HG03045 (cell line): ENCODE measurements around the gene ANTXR2.

Experiments
- ATAC-seq: cut with Tn5 transposase; IDR thresholded peaks from one replicate; pipeline ENCODE4 v1.9.1; 2021; ENCODE audit warnings: mild to moderate bottlenecking, moderate library complexity; ENCODE audit not compliant: unreplicated experiment

The ANTXR2 gene

DNA sequence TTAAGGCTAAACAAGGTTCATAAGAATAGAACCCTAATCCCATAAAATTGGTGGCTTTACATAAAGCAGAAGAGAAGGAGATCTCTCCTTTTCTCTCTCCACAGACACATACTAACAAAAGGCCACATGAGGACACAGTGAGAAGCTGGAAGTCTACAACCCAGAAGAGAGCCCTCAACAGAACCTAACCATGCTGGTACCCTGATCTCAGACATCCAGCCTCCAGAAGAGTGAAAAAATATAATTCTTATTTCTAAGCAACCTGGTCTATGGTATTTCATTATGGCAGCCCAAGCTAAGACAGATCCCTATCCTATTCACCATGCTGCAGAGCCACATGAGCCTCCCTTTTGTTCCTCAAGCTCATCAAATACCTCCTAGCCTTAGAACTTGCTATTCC is 195.5 kb downstream of the ANTXR2 start:
- no peak for ATAC-seq

DNA sequence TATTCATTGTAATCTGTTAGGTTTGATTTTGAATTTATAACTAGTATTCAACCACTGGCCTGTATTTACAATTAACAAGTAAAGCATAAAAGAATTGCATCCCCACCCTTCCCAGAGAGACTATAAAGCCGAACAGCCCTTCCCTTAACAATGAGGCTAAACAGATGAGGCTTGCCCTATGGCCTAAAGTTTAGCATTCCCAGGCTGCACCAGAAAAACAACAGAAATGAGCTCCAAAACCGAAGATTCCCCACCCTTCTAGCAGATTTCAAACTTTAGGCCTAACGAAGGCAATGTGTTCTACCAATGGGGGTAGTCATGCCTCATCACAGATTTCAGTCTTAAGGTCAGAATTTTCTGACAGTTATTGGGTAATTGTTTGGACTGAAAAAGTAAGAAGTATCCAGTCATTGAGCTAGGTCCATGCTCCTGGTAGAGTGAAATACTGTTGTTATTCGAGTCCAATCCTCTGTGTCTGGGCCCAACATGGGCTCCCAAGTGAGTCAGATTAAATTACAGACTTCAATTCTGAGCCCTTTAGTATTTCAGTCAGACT is 197.6 kb downstream of the ANTXR2 start:
- ATAC-seq, result no peak

DNA sequence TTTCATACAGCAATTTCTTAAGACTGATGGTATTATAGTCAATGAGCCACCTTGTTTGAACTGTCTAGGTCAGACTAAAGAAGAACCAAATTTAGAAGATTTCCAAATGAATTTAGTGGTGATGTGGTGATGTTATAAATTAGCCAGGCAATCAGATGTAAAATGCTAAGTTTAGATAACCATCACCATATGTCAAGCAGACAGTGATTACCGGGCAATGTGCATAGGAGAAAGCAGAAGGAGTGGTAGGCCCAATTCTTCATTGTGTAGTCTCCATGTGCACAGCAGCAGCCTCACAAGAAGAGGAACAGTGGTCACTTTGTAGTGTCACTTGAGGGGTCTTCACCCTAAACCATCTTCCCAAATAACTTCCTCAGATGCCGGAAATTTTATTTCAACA is 198.8 kb downstream of the ANTXR2 start:
- no peak for ATAC-seq

DNA sequence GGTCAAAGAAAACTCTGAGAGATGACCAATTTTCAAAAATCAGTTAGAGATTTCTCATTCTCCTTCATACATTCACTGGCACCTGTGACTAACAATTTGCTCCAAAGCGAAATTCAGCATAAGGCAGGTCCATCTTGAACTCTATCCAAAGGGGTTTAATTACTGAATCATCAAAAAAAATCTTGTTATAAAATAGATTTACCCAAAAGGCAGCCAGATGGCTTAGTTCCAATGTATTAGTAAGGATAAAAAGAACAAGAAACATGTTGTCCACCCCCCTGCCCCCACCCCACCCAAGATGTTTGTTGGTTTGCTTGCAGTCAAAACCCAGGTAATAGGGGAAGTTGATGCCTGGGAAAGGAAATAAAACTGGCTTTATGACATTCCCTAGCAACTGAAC is 200.3 kb downstream of the ANTXR2 start:
- ATAC-seq, result no peak

DNA sequence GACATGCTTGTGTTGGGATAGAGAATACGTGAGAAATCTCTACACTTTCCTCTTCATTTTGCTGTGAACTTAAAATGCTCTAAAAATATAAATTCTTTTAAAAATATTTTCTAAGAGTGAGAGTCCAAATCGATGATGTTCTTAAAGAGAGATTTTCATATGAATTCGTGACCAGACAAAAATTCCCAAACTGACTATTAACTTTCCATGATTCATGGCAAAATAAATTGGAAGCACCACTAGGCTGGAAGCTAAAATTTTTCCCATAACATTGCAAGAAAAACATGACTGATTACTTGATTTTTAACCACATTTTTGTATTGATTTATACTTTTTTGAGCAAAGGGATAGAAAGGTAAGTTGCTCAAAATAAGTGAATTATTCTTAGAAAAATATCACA is 201.1 kb downstream of the ANTXR2 start:
- ATAC-seq, result no peak

DNA sequence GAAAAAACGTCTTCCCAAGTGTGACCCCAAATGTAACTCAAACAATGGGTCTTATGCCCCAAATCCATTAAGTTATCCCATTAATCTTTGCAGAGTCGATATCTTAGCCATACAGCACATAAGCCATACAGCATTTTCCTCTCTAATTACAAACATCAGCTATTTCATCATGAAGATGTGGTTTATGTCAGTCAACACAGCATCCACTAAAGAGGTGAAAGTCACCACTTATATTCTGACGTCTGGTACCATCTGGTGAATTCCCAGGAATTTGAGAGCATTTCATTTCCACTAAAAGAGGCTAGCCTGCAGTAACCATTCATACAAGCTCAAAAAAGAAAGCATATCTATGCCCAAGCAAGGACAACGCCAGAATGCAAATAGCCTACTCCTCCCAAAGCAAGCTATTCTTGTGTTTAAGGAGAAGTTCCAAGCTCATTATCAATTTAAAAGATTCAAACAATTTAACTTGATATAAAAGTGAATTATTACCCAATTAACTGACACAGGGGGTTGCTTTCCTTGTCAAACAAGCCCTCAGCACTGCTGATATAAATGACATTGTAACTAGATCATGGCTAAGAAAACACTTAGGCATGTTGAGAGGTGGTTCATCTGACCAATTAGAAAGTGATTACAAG is 203.3 kb downstream of the ANTXR2 start:
- no peak for ATAC-seq

DNA sequence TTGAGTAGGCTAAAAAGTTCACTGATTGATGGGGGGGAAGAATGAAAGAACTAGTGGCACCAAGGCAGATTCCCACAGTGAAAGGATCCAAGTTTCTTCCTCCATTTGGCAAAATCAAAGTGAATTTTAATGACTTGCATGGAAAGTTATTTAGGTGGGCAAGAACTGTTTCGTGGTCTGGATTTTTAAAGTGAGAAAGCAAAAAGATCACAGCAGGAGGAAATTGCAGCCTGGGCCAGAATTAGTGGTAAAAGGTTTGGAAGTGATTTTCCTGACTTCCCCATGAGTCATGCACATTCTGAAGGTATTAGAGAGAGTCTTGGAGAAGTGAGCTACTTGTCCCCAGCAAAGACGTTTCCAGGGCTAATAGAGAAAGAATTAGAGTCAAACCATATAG is 207.8 kb downstream of the ANTXR2 start:
- no peak for ATAC-seq

DNA sequence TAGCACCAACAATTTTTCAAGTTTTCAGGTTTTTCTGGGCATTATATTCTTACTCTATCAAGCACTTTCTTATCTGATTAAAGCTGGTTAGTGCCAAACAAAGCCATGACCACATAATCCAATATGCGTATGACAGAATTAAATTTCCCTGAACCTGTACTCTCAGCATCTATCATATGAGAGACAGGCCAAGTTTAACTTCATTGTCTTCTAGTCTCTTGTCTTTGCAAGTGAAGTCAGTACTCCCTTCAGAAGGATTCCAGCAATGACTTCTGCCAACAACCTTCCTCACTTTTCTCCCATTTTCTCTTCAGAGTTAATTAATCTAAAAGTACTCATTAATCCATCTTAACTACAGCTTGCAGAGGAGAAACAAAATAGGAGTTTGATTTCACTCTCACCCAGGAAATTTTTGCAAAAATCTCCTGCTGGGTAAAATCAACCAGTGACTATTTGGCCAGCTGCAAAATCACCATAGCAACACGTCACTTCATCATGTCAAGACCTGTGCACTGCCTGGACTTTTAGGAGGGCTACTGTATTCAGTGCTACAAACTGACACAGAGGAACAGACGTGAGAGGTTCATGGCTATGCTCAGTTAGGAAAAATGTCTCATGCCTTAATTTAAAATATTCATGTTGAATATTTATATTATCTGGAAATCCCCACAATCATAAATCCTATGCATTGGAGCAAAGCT is 208.4 kb downstream of the ANTXR2 start:
- ATAC-seq, result no peak

DNA sequence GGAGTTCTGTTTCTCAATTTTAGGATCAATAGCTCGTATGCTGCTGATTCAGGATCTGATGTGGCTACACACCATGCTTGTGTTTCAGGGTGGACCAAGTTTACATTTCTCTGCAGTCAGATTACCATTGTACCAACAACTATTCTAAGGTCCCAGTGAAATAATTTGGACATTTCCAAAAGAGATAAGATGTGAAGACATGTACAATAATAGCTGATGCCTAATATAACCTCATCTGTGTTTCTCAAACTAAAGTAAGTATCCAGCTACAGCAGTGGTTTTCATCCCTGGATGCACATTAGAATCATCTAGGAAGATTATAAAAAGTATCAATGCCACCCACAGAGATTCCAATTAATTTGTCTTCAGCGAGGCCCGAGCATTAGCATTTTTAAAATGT is 209.7 kb downstream of the ANTXR2 start:
- no peak for ATAC-seq

DNA sequence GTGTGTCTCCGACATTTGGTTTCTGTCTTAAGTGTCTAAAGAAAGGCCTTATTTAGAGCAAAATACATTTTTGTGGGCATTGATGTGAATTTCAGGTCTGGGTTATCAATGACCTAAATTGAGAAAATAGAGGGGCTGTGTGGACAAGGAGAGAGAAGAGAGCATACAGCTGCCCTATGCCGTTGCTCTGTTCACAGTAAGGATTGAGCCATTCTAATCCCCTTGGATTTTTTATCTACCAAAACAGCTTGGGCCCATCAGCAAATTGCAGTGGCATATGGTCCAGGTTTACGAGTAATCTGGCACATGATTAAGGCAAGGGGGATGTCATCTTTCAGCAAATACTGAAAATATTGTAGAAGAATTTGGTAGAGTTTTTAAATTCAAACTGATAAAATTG is 210.2 kb downstream of the ANTXR2 start:
- ATAC-seq, result no peak

DNA sequence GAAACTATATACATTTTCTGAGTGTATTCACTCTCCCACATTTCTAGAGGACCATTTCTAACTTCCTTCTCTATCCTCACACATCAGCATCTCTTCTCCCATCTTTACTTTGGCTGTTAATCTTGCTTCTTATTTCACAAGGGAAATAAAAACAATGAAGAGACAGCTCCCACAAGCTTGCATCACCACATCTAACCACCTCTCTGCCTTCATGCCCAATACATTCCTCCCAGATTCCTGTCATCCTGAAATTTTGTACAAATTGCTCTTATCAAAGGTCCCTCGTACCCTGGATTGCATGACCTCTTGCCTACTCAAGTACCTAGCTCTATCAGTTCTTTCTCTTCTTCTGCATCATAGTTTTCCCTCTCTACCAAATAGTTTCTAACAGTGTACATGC is 215.2 kb downstream of the ANTXR2 start:
- ATAC-seq, result no peak

DNA sequence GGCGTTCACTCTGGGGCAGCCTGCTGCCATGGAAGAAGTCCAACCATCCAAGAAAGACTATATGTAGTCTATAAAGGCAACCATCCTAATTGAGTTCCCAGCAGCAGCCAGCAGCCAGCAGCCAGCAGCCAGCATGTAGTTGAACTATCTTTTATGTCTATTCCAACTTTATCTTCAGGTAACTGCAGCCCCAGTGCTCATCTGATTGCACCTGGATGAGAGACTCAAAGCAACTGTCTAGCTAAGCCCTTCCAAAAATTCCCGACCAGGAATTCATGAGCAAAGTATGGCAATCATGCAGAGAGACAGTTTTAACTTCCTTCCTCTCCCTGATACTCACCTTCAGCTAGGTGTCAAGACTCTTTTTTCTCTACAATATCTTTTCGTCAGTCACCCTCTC is 216.8 kb downstream of the ANTXR2 start:
- no peak for ATAC-seq

DNA sequence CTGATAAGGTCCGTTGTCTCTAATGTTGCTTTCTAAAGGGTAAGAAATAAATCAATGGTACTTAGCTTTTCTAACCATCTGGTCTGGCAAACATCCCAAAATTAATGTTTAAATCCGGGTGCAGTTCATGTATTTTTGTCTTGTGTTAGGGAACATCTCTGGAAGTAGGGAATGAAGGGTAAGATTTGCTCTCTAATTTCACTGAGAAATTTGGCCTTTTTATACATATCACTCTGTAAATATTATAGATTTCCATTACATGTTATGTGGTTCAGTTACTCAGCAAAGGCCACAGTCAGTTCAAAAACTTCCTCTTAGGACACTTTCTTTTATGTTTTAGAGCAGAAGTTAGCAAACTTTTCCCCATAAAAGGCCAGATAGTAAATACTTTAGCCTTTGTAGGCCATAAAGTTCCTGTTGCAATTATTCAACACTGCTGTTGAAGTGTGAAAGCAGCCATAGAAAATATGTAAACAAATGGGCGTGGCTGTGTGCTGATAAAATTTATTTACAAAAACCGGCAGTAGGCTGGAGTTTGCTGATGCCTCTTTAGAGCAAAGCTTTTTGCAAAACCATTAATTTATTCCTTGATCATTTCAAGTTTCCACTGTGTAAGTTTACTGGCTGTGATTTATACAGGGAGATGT is 218.1 kb downstream of the ANTXR2 start:
- ATAC-seq, result no peak

DNA sequence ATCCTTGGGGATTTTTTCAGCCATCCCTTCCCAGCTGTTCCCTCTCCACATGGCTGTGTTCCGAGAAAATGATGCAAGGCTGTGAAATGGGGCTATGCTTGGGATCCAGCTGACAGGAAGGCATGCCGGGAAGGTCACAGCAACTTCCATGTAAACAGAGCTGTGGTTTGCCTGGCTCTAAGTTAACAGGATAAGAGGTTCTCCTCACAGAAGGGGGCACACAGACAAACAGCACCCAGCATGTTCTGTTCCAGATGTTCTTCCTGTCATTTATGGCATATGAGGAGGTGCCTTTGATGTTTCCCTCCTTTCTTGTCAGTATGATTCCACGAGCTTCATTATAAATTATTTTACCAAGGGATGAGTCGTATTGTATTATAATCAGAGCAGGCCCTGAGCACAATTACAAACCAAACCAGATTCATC is 220.7 kb downstream of the ANTXR2 start:
- no peak for ATAC-seq

DNA sequence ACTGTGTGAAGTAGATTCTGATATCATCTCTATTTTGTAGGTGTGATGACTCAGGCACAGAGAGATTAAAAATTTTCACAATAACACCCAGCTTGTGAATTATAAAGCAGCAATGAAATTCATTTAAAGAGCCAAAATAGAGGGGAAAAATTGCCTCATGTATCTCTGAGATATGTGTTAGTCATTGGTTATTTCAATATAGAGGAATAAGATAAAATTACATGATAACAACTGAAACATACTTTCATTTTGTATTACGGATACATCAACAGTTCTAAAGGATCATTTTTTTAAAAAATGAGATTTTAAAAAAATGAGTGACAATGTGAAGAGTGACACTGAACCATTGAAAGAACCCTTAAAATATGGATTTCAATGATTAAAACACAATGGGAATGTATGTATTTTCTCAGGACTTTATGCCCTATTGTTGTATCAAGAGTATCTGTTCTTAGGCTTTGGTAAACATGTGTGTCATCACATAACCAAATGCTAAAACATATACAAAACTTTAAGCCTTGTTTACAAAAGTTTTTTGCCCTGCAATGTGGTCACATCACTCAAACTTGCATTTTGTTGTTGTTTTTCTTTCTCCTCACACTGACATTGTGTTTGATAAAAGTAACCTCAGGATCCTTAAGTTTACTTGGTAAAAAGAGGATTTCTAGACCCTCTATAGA is 221.3 kb downstream of the ANTXR2 start:
- no peak for ATAC-seq
